ENCODE measurements around the gene ALOX5AP.

Gene ALOX5AP

GRCh38 chr13:30808600-30808999 lies 73.3 kb downstream of the ALOX5AP start:
- no peak overlapping the region for H3K4me2 ChIP-seq
- H3K9me3 ChIP-seq (replicated peaks in 1 of 11), result no peaks in the 10 kb centered on the region
- no peaks in the 10 kb centered on the region for H4K20me1 ChIP-seq
- no peak for TF ChIP-seq Cebpa-rat (IDR thresholded peaks at IDR 0.05)
- no peak overlapping the region for H3K27ac ChIP-seq
- H3K27me3 ChIP-seq, result no peaks in the 10 kb centered on the region
- no peaks in the 10 kb centered on the region for H3K36me3 ChIP-seq
- H3K4me1 ChIP-seq, result peaks cover 0 to 21% (median 18%) of the 10 kb centered on the region in 10 experiments; a peak in 16 of 20 replicates
- H3K9ac ChIP-seq, result no peak overlapping the region
- no peak overlapping the region for H3K4me3 ChIP-seq

GRCh38 chr13:30809787-30810186 lies 74.4 kb downstream of the ALOX5AP start:
- H4K20me1 ChIP-seq, result no peaks in the 10 kb centered on the region
- H3K4me1 ChIP-seq, result peaks cover 0 to 21% (median 18%) of the 10 kb centered on the region in 10 experiments; a peak in 16 of 20 replicates
- no peak overlapping the region for H3K9ac ChIP-seq
- no peaks in the 10 kb centered on the region for H3K36me3 ChIP-seq
- no peaks in the 10 kb centered on the region for H3K27me3 ChIP-seq
- H3K27ac ChIP-seq, result no peak overlapping the region
- no peak for TF ChIP-seq Cebpa-rat (IDR thresholded peaks at IDR 0.05)
- H3K9me3 ChIP-seq (replicated peaks in 1 of 11), result no peaks in the 10 kb centered on the region
- no peak overlapping the region for H3K4me2 ChIP-seq
- no peak overlapping the region for H3K4me3 ChIP-seq

DNA sequence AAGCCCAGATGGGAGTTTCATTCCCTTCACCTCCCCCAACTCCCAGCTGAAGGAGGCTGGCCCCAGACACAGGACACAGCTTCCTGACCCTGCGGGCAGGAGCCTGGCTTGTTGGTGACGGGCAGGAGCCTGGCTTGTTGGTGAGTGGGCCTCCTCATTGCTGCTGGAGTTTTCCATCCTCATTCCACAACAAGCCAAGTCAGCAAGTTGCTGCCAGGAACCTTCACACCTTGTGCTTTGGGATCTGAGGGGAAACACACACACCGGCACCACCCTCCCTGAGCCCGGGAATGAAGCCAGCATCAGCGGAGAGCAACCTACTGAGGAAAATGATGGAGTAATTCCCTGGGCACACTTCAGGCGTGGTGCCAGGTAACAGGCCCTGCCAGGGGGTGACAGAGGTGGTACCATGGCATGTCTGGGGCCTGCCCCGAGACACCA lies 74.9 kb downstream of the ALOX5AP start:
- Histone ChIP-seq H3K27me3 (no peaks in the 10 kb centered on the region), H4K20me1 (no peaks in the 10 kb centered on the region), H3K4me2 (no peak overlapping the region), H3K9ac (no peak overlapping the region), H3K36me3 (no peaks in the 10 kb centered on the region), H3K4me1 (peaks cover 0 to 21% (median 18%) of the 10 kb centered on the region in 10 experiments; a peak in 16 of 20 replicates), H3K27ac (no peak overlapping the region), H3K4me3 (no peak overlapping the region), H3K9me3 (replicated peaks in 1 of 11) (no peaks in the 10 kb centered on the region)
- no peak for TF ChIP-seq Cebpa-rat (IDR thresholded peaks at IDR 0.05)

- Histone ChIP-seq H3K36me3 (no peaks in the 10 kb centered on the region), H4K20me1 (no peaks in the 10 kb centered on the region), H3K9me3 (replicated peaks in 1 of 11) (no peaks in the 10 kb centered on the region), H3K27ac (no peak overlapping the region), H3K9ac (no peak overlapping the region), H3K4me3 (no peak overlapping the region), H3K4me2 (no peak overlapping the region), H3K4me1 (peaks cover 0 to 20% (median 17%) of the 10 kb centered on the region in 10 experiments; a peak in 16 of 20 replicates), H3K27me3 (no peaks in the 10 kb centered on the region)
- no peak for TF ChIP-seq Cebpa-rat (IDR thresholded peaks at IDR 0.05)
Measured at GRCh38 chr13:30810801-30811200, 75.5 kb downstream of the ALOX5AP start.
